Renal cortex interstitium (tissue), 11 donors: ENCODE measurements around the gene PCGF2. TPM values are rescaled to one million over a fixed set of nuclear protein-coding genes. Genes with fewer than 3 reads are reported as not detected.

ENCODE experiments used
- DNase-seq, 11 donors: peaks; one replicate each; pipeline ENCODE4 v3.0.0-alpha.2; 2013; ENCODE audit warnings: low read depth in 9 of 11, low spot score in 4 of 11; ENCODE audit errors: extremely low read depth in 1 of 11
- polyA plus RNA-seq, 3 donors: library from polyadenylated mRNA; unstranded; fragments of 120-200 nt; gene quantifications; one replicate each; pipeline ENCODE4 v1.2.1, GENCODE V29; 2013; ENCODE audit not compliant: insufficient read length in 3 of 3

Gene PCGF2
- polyA plus RNA-seq, 3 donors: 59.7 to 93.8 (median 84.0) TPM

GRCh38 chr17:38761612-38762011, 13.5 kb upstream of the PCGF2 start:
- DNase-seq: no peak

GRCh38 chr17:38753071-38753506, 5.0 kb upstream of the PCGF2 start:
- no peak for DNase-seq

GRCh38 chr17:38752308-38753070, 4.4 kb upstream of the PCGF2 start, which contains the start of gene PSMB3:
PSMB3 (plus strand) TSS chr17:38752741; CDS start chr17:38752827, 86 bp downstream.
- peak; percentile 94 to 100 (median 98) for DNase-seq

DNA sequence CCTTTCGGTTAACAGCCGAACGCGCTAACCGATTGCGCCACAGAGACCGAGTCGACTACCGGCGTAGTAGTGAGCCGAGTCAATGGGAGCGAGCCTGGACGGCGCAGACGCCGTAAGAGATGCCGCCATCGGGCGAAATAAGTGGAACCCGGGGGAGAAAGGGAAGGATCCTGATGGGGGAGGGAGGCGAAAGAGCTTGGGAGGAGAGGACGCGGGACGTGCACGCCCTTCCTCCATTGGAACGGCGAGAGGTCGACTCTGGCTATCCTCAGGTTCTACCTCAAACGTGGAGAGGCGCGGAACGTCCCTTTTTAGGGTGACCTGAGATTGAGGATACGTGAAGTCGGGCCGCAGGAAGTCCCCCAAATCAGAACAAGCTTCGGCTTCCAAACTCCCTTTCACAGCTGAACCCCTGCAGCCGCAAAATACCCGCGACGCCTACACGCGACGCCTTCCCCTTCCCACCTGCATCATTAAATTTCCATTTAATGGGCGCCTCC, 3.7 kb upstream of the PCGF2 start:
- DNase-seq: peak in 7 of 11 donors; percentile 77 to 87 (median 80)

DNA sequence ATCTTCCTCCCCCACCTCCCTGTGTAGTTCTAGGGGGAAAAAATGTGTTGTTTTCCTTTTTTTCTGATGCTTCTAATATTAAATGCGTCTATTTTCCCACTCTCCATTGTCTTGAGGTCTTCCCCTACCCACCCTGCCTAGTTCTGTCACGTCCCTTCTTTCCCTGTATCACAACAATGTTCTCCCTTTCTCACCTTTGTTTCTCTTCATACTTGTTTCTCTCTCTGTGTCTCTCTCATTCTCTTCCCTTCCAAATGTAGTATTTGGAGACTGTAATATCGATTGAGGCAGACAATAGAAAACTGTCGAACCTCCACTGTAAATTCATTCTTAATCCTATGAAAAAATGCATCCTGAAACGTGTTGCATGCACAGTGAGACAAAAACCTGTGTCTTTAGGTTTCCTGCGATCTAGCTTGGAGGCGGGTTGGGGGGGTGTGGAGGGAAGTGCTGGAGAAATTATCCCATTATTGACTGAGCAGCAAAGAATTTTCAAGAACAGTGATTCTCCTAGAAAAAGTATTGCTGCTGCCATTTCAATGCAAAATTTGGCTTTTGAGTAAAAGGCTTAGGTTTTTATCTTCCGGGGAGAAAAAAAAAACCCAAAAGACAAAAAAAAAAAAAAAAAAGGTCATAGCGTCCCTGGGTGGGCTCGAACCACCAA, 3.1 kb upstream of the PCGF2 start:
- no peak for DNase-seq

GRCh38 chr17:38750312-38751121, 2.4 kb upstream of the PCGF2 start:
- DNase-seq: no peak

DNA sequence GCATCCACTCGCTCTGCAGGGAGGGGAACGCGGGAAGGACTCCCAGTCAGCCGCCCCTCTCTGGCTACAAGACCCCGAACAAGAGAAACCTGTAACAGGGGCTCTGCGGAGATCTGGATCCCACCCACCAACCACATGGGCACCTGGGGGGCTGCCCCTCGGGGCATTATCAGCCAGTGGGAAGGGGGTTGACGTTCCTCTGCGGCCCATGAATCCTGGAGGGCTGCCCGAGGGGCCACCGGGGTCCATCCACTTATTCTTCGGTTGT, 1.8 kb upstream of the PCGF2 start:
- no peak for DNase-seq

DNA sequence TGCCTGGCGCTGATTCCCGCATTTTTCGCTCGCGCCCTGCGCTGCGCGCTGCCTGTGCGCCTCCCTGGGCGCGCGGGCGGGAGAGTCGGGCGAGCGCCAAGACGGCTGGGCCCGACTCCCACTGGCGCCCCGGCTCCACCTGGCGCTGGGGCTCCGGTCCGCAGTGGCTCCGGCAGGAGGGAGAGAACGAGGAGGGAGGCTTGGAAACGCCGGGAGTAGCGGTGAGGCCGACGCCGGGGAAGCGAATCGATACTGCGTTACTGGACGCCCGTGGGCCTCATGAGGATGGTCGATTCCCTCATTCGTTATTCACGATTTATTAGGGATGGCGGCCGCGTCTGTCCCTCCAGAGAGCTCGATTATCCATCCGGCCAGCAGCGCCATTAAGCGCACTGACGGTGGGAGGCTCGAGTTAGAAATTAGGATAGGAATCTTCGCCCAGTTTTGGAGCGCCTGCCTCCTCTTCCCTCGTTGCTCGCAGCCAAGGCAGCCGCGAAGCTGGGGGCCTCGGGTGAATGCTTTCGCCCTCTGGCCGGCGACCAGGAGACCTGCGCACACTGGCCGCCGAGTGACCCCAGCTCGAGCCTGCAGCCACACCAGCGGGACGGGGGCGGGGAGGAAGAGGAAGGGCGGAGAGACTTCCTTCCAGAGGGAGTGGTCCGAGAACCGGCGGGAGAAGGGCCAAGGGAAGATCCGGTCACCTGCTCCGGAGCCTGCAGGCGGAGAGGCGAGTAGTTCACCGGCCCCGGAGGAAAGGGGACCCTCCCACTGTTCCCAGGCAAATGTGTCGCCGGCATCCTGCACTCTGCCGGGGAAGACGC, 1.3 kb upstream of the PCGF2 start:
- peak in 4 of 11 donors; percentile 76 to 82 (median 78) for DNase-seq

GRCh38 chr17:38748892-38749222, 721 bp upstream of the PCGF2 start:
- DNase-seq: no peak

DNA sequence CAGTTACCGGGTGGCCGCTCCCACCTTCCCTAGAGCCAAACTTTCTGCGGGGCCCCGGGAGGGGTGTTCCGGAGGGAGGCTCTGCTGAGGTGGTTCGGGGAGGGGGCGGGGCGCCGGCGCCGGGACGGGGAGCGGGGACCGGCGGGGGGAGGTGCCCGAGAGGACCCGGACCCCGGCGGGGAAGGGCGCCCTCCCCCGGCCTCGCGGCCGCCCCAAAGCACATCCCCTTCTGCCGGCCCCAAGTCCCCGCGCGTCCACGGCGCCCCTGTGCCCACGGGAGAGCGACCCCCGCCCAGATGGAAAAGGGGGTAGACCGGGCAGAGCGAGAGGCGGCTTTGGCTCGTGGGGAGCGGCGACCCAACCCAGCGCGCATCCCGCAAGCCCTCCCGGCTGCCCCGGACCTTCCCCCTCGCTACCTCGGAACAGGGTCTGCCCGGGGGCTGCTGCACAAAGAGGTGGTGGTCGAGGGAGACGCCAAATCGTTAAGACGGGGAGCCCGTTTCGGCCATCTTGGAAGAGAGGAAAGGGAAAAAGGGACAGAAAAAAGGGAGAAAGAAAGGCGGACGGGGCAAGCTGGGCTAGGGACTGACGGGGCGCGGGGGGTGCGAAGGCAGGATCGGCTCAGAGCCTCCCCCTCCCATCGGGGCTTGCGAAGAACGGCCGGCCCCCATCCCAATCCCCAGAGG, 530 bp downstream of the PCGF2 start:
- peak in 1 of 11 donors; percentile 51 for DNase-seq

DNA sequence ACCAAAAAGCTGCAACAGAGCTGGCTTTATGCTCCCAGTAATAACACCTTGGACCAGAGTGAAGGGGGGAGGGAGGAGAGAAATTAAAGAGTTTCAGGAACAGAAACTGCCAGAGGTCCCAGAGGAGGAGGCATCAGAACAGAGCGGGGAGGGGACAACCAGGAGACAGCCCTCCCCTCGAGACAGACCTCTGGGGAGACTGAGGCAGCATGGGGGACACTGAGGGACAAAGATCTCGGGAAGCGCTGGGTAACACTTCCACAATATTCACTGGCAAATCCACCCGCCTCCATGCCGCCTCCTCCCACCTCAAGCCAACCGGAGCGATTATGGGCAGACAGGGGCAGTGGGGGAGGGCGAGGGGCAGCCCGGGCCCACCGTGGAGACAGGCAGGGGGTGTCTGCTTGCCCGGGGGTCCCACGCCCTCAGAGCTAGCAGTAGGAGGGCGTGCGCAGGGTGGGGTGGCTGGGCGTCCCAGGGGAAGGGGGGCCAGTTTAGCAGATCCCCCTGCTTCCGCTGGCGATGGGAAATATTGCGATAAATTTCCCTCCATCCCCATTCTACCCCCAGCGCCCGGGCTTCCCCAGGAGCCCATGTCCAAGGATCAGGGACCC, 1.2 kb downstream of the PCGF2 start:
- no peak for DNase-seq

DNA sequence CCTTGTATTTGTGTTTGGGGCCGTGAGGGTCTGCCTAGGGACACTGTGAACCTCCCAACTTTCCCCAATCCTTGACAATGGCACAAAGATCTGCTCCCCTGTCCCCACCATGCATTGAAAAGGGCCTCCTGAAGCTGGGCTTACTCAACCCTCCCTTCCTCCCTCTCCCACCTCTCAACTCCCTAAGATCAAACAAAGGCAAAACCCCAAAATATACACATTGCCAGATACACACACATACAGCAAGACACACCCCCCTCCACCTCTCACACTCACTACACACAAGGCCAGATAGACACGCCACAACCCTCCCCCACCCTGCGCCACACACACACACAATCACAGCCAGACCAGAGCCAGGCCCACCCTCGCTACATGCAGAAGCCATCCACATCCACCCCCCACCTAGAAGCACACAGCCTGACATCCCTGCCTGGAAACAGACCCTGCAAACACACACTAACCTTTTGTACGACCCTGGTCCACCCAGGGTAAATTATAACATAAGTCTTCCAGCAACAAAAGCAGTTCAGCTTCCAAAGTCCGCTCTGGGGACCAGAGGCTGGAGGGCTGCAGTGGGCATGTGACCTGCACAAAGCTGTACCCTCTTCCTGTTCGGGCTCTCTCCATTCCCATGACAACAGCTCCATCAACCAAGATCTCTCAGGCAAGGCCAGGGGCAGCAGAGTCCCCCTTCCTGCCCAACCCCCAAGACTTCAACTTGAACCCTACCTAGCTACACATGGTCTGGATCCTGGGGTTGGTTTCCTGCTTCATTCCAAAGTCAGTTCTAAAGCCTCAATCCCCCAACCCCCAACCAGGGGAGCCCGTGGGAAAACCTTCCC, 1.9 kb downstream of the PCGF2 start:
- DNase-seq: peak in 1 of 11 donors; percentile 53

GRCh38 chr17:38745545-38745944, 2.6 kb downstream of the PCGF2 start:
- no peak for DNase-seq

GRCh38 chr17:38743556-38744171, 4.5 kb downstream of the PCGF2 start:
- DNase-seq: no peak

DNA sequence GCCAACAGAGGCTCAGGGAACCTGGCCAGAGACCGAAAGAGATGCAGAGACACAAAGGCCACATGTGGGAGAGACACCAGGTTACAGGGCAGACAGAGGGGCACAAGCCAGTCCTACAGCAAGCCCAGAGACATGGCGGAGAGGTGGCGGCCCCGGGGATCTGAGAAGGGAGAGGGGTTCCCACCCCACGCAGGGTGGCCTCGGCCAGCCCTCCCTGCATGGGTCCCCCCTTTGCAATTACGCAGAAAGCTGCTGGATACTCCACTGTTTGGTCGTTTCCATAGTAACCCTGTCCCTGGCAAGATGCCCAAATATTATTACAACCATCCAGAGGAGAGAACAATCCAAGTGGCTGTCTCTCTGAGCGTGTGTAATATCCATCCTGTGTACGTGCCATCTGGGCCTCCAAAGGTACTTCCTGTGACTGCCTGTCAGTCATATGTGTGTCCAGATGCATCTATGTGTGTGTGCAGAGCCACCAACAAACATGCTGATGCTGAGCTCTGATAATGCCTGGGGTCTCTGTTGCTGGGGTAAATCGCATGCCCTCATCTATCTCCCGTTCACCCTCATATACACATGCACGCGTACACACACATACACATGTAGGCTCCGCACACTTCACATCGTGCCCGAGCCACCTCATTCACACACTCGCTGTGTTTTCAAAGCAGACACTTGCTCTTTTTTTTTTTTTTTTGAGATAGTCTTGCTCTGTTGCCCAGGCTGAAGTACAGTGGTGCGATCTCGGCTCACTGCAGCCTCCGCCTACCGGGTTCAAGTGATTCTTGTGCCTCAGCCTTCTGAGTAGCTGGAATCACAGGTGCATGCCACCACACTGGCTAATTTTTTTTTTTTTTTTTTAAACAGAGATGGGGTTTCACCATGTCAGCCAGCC, 5.5 kb downstream of the PCGF2 start:
- DNase-seq: peak in 2 of 11 donors; percentile 73 to 88

DNA sequence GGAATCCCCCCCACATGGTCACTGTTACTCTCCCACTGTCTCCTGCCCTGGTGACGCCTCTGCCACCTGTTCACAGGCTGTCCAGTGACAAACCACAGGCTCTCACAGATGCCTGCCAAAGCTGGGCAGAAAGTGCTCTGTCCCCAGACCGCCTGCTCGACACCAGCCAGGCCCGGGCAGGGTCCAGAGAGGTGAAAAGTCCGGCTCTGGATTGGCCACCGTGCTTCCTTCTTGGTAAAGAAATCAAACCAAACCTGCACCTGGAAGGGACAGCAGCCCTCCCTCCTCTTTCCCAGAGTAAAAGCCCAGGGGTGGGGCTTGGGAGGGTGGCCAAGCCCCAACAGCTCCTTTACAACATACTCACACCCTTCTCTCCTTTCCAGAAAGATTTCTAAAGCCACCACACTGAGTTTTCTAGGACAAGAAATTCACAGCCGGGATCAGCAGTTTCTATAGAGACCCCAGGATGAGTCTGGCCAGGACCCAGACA, 6.2 kb downstream of the PCGF2 start:
- DNase-seq: no peak
